Bronchial epithelial cell (primary cell): ENCODE results near the gene TRIM39. TPM values are rescaled to one million over a fixed set of nuclear protein-coding genes. Genes with fewer than 3 reads are reported as not detected.

ENCODE experiments used
- DNase-seq: peaks from one replicate; pipeline ENCODE4 v3.0.0-alpha.2; 2010; ENCODE audit warnings: low read depth
- FAIRE-seq: peaks from 2 replicates; lab custom pipeline; 2011; peaks lifted over from hg19 to GRCh38; lab: Jason Lieb, UNC
- H3K27me3 ChIP-seq: 2 replicates; pipeline ENCODE4 v1.5.1; 2011; ENCODE audit warnings: low read length; ENCODE audit not compliant: control insufficient read depth, insufficient read depth
- H3K36me3 ChIP-seq: 2 replicates; pipeline ENCODE4 v1.5.1; 2011; ENCODE audit warnings: low read length; ENCODE audit not compliant: control insufficient read depth, insufficient read depth
- H3K4me3 ChIP-seq: 2 replicates; pipeline ENCODE4 v1.5.1; 2011; ENCODE audit warnings: mild to moderate bottlenecking, low read depth, low read length, control low read depth
- total RNA-seq: library from RNA; depleted of rRNA; stranded (reverse); fragments of >200 nt; gene quantifications from 2 replicates; pipeline ENCODE4 v1.2.1, GENCODE V29; 2014
- TF ChIP-seq, protein P1 (sequence below): IDR thresholded peaks from 2 replicates; pipeline ENCODE4 v1.5.1; 2011; ENCODE audit warnings: mild to moderate bottlenecking, moderate library complexity, low read length, control low read depth, inconsistent platforms; ENCODE audit not compliant: insufficient read depth, severe bottlenecking

TRIM39 gene
- total RNA-seq, 1 donor from 2014 or later = 8.4 TPM

DNA sequence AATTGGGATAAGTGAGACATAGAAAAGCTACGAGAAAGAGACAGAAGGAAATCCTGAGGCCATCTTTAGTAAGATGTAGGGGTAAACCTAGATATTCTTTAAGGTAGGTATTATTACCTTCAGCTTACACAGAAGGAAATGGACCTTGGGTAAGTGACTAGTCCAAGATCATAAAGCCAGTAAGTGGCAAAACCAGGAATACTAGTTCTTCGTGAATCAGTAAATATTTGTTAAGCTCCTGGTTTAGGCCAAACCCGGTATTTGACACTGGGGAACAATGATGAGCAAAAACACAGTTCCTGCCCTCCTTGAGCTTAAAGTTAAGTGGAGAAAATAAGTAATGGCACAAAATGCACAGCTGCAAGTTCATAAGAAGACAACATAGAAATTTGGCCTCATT lies 5.3 kb downstream of the TRIM39 start:
- H3K27me3 ChIP-seq = no peaks in the 10 kb centered on the region
- DNase-seq (no peak), FAIRE-seq (no peak)
- H3K4me3 ChIP-seq = no peak overlapping the region
- TF ChIP-seq, protein P1, sequence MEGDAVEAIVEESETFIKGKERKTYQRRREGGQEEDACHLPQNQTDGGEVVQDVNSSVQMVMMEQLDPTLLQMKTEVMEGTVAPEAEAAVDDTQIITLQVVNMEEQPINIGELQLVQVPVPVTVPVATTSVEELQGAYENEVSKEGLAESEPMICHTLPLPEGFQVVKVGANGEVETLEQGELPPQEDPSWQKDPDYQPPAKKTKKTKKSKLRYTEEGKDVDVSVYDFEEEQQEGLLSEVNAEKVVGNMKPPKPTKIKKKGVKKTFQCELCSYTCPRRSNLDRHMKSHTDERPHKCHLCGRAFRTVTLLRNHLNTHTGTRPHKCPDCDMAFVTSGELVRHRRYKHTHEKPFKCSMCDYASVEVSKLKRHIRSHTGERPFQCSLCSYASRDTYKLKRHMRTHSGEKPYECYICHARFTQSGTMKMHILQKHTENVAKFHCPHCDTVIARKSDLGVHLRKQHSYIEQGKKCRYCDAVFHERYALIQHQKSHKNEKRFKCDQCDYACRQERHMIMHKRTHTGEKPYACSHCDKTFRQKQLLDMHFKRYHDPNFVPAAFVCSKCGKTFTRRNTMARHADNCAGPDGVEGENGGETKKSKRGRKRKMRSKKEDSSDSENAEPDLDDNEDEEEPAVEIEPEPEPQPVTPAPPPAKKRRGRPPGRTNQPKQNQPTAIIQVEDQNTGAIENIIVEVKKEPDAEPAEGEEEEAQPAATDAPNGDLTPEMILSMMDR = no peak
- H3K36me3 ChIP-seq = peaks cover 20% of the 10 kb centered on the region

DNA sequence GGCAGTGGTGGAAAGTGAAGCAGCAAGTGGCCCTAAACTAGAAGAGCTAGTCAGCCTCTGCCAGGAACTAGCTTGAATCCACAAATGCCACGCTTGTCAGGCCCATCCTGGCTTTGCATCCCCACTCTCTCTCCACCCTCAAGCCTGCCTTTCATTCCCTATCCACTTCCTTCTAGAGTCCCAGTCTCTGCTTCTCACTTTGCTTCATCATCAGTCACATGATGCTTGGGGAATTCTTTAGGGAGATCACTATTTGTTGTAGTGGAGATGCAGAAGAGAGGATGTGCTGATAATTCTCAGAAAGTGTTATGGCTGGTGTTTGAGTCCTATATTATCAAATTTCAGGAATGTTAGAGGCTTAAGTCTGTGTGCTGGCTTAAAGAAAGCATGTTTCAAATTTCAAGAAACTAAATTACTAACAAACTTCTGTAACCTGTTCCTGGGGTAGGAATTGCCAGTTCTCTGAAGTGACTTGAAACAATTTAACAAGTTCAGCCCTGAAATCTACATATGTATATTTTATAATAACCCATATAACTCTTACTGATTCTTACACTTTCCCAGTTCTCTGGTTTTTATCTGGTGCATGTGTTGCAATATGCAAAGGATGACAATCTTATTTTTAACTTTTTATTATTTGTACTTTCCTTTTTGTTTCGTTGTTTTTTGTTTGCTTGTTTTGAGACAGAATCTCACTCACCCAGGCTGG lies 7.5 kb downstream of the TRIM39 start:
- no peak overlapping the region for H3K4me3 ChIP-seq
- DNase-seq (no peak), FAIRE-seq (no peak)
- H3K36me3 ChIP-seq = peaks cover 22% of the 10 kb centered on the region
- TF ChIP-seq, protein P1 = no peak
- H3K27me3 ChIP-seq = no peaks in the 10 kb centered on the region

DNA sequence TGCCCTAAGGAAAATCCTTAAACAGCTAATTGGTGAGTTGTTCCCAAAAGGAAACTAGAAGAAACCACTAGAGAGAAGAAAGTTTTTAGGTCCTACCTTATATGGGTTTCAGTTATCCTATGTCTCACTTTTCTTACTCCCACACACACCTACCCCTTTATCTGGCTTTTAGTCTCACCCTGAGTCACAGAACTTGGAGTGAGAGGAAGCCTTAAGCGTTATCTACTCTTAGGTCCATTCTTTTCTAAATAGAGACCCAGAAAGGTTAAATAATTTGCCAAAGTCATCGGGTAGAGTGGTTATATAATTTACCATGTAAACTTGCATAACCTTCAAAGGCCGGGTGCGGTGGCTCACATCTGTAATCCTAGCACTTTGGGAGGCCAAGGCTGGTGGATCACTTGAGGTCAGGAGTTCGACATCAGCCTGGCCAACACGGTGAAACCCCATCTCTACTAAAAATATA lies 13.9 kb downstream of the TRIM39 start:
- no peaks in the 10 kb centered on the region for H3K27me3 ChIP-seq
- H3K36me3 ChIP-seq = peaks cover 10% of the 10 kb centered on the region
- TF ChIP-seq, protein P1 = no peak
- FAIRE-seq = no peak
- H3K4me3 ChIP-seq = no peak overlapping the region
- no peak for DNase-seq

DNA sequence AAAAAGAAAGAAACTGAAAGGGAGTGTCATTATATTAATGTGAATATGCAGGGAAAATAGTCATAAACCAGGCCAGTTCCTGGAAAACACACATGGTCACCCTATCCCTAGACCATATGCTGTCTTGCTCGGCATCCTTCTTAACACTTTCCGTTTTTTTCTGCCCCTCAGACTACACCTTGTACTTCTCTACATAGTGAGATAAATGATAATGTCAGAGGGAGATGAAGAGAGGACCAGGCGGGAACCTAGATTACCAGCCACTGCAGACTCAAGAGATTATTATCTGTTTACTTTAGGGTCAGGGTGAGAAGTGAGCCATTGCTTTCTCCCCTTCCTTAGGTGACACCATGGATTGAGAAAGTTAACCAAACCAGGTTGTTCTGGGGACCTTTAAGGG lies 14.5 kb downstream of the TRIM39 start:
- peaks cover 6% of the 10 kb centered on the region for H3K36me3 ChIP-seq

DNA sequence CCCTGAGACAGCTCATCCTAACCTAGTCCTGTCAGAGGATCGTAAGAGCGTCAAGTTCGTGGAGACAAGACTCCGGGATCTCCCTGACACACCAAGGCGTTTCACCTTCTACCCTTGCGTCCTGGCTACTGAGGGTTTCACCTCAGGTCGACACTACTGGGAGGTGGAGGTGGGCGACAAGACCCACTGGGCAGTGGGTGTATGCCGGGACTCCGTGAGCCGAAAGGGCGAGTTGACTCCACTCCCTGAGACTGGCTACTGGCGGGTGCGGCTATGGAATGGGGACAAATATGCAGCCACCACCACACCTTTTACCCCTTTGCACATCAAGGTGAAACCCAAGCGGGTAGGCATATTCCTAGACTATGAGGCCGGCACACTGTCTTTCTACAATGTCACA lies 15.0 kb downstream of the TRIM39 start:
- DNase-seq = no peak
- Histone ChIP-seq H3K36me3 (peaks cover 6% of the 10 kb centered on the region), H3K27me3 (no peaks in the 10 kb centered on the region), H3K4me3 (no peak overlapping the region)
- FAIRE-seq = no peak
- TF ChIP-seq, protein P1 = no peak

More for the DNA sequence above, 14.5 kb downstream of the TRIM39 start:
- TF ChIP-seq, protein P1 = no peak
- DNase-seq (no peak), FAIRE-seq (no peak)
- Histone ChIP-seq H3K27me3 (no peaks in the 10 kb centered on the region), H3K4me3 (no peak overlapping the region)
